ENCODE results near the gene BRMS1L. TPM values are rescaled to one million over a fixed set of nuclear protein-coding genes. Genes with fewer than 3 reads are reported as not detected.

BRMS1L gene
- polyA plus RNA-seq, 1 of the 3 experiments (the other 2 are of a cell fraction): 7.1 TPM

- no peaks in the 10 kb centered on the region for H3K9me2 ChIP-seq
- peaks cover 17 to 30% of the 10 kb centered on the region in 2 experiments for H3K36me3 ChIP-seq (replicated peaks in 1 of 2; ENCODE audit: control insufficient read depth in 1 of 2, insufficient read depth in 2 of 2, low read length in 1 of 2)
- H3K9me3 ChIP-seq: no peaks in the 10 kb centered on the region
- ChIA-PET CTCF (no interaction called here), POLR2A (no interaction called here)
- no peak overlapping the region for H3K27ac ChIP-seq (ENCODE audit: low read depth in 2 of 2, low read length in 1 of 2)
- H3K79me2 ChIP-seq (ENCODE audit: insufficient read depth): no peaks in the 10 kb centered on the region; the same call in 1 of the 2 replicates
- no peak for DNase-seq
- no peak overlapping the region for H3K9ac ChIP-seq
- H4K20me1 ChIP-seq (ENCODE audit: insufficient read depth): no peaks in the 10 kb centered on the region
- H2AFZ ChIP-seq (ENCODE audit: low read depth): no peak overlapping the region
- peaks cover 0 to 9% of the 10 kb centered on the region in 2 experiments; a peak in 2 of 4 replicates for H3K4me1 ChIP-seq (ENCODE audit: control insufficient read depth in 1 of 2, insufficient read depth in 2 of 2, low read depth in 1 of 2, low read length in 1 of 2)
- H3F3A ChIP-seq (replicated peaks; ENCODE audit: insufficient read depth): peaks cover 6% of the 10 kb centered on the region
- TF ChIP-seq REST (IDR thresholded peaks at IDR 0.05; ENCODE audit: low read depth, low read length) (no peak), MXI1 (IDR thresholded peaks at IDR 0.05; ENCODE audit: low read depth, low read length) (no peak), ELF1 (IDR thresholded peaks at IDR 0.05) (no peak)
- WGBS (ENCODE audit: low lambda C conversion rate): 93% methylated on average over 3 of the region's 3 CpGs
- H3K4me2 ChIP-seq: no peak overlapping the region
- no peaks in the 10 kb centered on the region for H3K27me3 ChIP-seq (ENCODE audit: insufficient read depth)
- H3K4me3 ChIP-seq (ENCODE audit: low read depth in 2 of 2, low read length in 1 of 2): no peak overlapping the region
Measured at GRCh38 chr14:35861204-35861868, 35.2 kb downstream of the BRMS1L start.

- Histone ChIP-seq H3K4me3 (ENCODE audit: low read depth in 2 of 2, low read length in 1 of 2) (no peak overlapping the region), H2AFZ (ENCODE audit: low read depth) (no peak overlapping the region), H3K9me2 (no peaks in the 10 kb centered on the region), H4K20me1 (ENCODE audit: insufficient read depth) (no peaks in the 10 kb centered on the region), H3K9ac (no peak overlapping the region), H3K4me2 (no peak overlapping the region), H3K4me1 (ENCODE audit: control insufficient read depth in 1 of 2, insufficient read depth in 2 of 2, low read depth in 1 of 2, low read length in 1 of 2) (peaks cover 0 to 16% of the 10 kb centered on the region in 2 experiments; a peak in 2 of 4 replicates), H3K27ac (ENCODE audit: low read depth in 2 of 2, low read length in 1 of 2) (peak overlapping the region; percentile 4 to 47; a peak in 3 of 4 replicates), H3F3A (replicated peaks; ENCODE audit: insufficient read depth) (peaks cover 13% of the 10 kb centered on the region), H3K36me3 (replicated peaks in 1 of 2; ENCODE audit: control insufficient read depth in 1 of 2, insufficient read depth in 2 of 2, low read length in 1 of 2) (peaks cover 20 to 37% of the 10 kb centered on the region in 2 experiments), H3K9me3 (no peaks in the 10 kb centered on the region), H3K79me2 (ENCODE audit: insufficient read depth) (no peaks in the 10 kb centered on the region; the same call in 1 of the 2 replicates), H3K27me3 (ENCODE audit: insufficient read depth) (no peaks in the 10 kb centered on the region)
- DNase-seq: no peak
- ChIA-PET POLR2A (no interaction called here), CTCF (interaction anchor here (1.1 to 1.9 kb wide), 2 partner anchors 14 to 18 kb away, joined by 3 to 5 read pairs; no protein-coding TSS in a partner anchor)
- WGBS (ENCODE audit: low lambda C conversion rate): 90% methylated on average over 6 of the region's 6 CpGs
- TF ChIP-seq EP300 (IDR thresholded peaks at IDR 0.05; ENCODE audit: borderline replicate concordance in 1 of 2, low read depth in 1 of 2, low read length in 1 of 2) (0 out of 4 replicates have a peak, but pooled peaks of 1 of the 2 experiments have one; percentile 9), RCOR1 (IDR thresholded peaks at IDR 0.05; ENCODE audit: low read length) (no peak)
Measured at GRCh38 chr14:35865611-35866324, 39.6 kb downstream of the BRMS1L start.

All from SK-N-SH (cell line).